ENCODE measurements around the gene SASH3.

DNA sequence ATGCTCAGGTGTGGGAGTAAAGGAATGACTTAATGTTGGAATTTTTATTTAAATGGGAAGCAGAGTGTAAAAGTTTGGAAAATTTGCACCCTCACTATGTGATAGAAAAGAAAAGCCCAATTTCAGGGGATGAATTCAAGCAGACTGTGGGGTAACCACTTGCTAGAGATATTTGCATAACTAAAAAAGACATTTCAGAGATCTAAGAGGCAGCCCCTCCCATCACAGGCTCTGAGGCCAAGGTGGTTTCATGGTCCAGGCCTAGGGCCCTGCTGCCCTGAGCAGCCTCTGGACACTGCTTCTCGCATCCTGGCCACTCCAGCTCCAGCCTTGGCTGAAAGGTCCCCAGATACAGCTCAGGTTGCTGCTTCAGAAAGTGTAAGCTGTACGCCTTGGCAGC lies 46.9 kb upstream of the SASH3 start:
- TF ChIP-seq ZNF384 (IDR thresholded peaks at IDR 0.05) = no peak
- no peak for TF ChIP-seq FOXM1 (IDR thresholded peaks at IDR 0.05; ENCODE audit: borderline replicate concordance)
- TF ChIP-seq SP1 (IDR thresholded peaks at IDR 0.05) = no peak
- TF ChIP-seq PKNOX1 (IDR thresholded peaks at IDR 0.05) = no peak
- no peak for TF ChIP-seq BHLHE40 (IDR thresholded peaks at IDR 0.05; ENCODE audit: borderline replicate concordance)
- no peak for TF ChIP-seq SUZ12 (IDR thresholded peaks at IDR 0.05)
- TF ChIP-seq TARDBP (IDR thresholded peaks at IDR 0.05) = no peak
- TF ChIP-seq HDGF (IDR thresholded peaks at IDR 0.05; ENCODE audit: borderline replicate concordance) = no peak
- no peak for TF ChIP-seq CTBP1 (IDR thresholded peaks at IDR 0.05; ENCODE audit: borderline replicate concordance)
